HepG2 (cell line): ENCODE data around the gene PEPD. TPM values are rescaled to one million over a fixed set of nuclear protein-coding genes. Genes with fewer than 3 reads are reported as not detected.

Experiments used
- ATAC-seq: fragments of 200-7000 bp; cut with Tn5 transposase; 3 replicates; pipeline ENCODE4 v1.9.1; 2020; ENCODE audit warnings: mild to moderate bottlenecking, moderate library complexity
- BruUV-seq: library from RNA; stranded (reverse); fragments of 400-500 nt; replicated peaks from 2 replicates; lab custom pipeline; 2021; lab: Mats Ljungman, UMichigan
- CTCF ChIA-PET: fragments of 300-600 bp; formaldehyde crosslinking; extraction: SDS; loops from one replicate; lab custom pipeline; 2021; ENCODE audit warnings: low total read pairs, inconsistent platforms, low intra/inter-chr PET ratio; lab: Yijun Ruan, JAX
- POLR2A ChIA-PET: fragments of 350-600 bp; sonication (Branson Sonifier 250); formaldehyde crosslinking; loops from one replicate; lab custom pipeline; 2020; ENCODE audit warnings: antibody characterized with exemption, inconsistent platforms; lab: Yijun Ruan, JAX
- DNase-seq: peaks from one replicate; pipeline ENCODE4 v3.0.0-alpha.2; 2015; ENCODE audit warnings: low spot score
- FAIRE-seq: peaks from 3 replicates; lab custom pipeline; 2011; peaks lifted over from hg19 to GRCh38; lab: Jason Lieb, UNC
- H2AFZ ChIP-seq: one replicate; pipeline ENCODE4 v1.6.1; 2011; ENCODE audit warnings: low read length, inconsistent platforms
- H3K27ac ChIP-seq: fragments of 300-600 bp; 3 replicates; pipeline ENCODE4 v1.8.0; 2011; ENCODE audit warnings: mixed run types, mild to moderate bottlenecking, mixed read lengths, low read length, inconsistent platforms; ENCODE audit not compliant: insufficient read depth; ENCODE audit errors: extremely low read length
- H3K27me3 ChIP-seq, 2 experiments: fragments of 200-600 bp in 1 of 2; 2 replicates in 1 of 2; 3 replicates in 1 of 2; pipeline versions ENCODE4 v1.6.0 to v1.8.0; 2011; ENCODE audit warnings: low read length in 2 of 2, mild to moderate bottlenecking in 2 of 2, moderate library complexity in 2 of 2, inconsistent platforms in 1 of 2; ENCODE audit not compliant: insufficient read depth in 2 of 2, control insufficient read depth in 1 of 2
- H3K36me3 ChIP-seq, 2 experiments: fragments of 200-600 bp in 1 of 2; replicated peaks in 1 of 2; 2 replicates in 1 of 2; 3 replicates in 1 of 2; pipeline versions ENCODE4 v1.5.1 to v1.8.0; 2011; ENCODE audit warnings: low read length in 2 of 2, inconsistent platforms in 1 of 2; ENCODE audit not compliant: insufficient read depth in 2 of 2, control insufficient read depth in 1 of 2
- H3K4me1 ChIP-seq: 2 replicates; pipeline ENCODE4 v1.5.1; 2012; ENCODE audit warnings: low read length, inconsistent platforms; ENCODE audit not compliant: insufficient read depth
- H3K4me2 ChIP-seq: 2 replicates; pipeline ENCODE4 v1.6.0; 2011; ENCODE audit warnings: low read depth, low read length, inconsistent platforms
- H3K4me3 ChIP-seq, 3 experiments: fragments of 200-600 bp in 1 of 3; sonication (generic), shearing (Covaris generic) in 1 of 3; replicated peaks in 1 of 3; 2 replicates each; pipeline ENCODE4 v1.5.1; 2011 to 2016; ENCODE audit warnings: low read length in 3 of 3, inconsistent platforms in 2 of 3, low read depth in 2 of 3, mild to moderate bottlenecking in 2 of 3, control low read depth in 1 of 3, mixed read lengths in 1 of 3; ENCODE audit not compliant: insufficient read depth in 1 of 3
- H3K79me2 ChIP-seq: one replicate; pipeline ENCODE4 v1.6.1; 2011; ENCODE audit warnings: low read length, inconsistent platforms; ENCODE audit not compliant: insufficient read depth
- H3K9ac ChIP-seq: 2 replicates; pipeline ENCODE4 v1.6.0; 2011; ENCODE audit warnings: mild to moderate bottlenecking, low read depth, low read length, inconsistent platforms; ENCODE audit not compliant: insufficient read depth
- H3K9me3 ChIP-seq: 2 replicates; pipeline ENCODE4 v1.5.1; 2012; ENCODE audit warnings: mild to moderate bottlenecking, low read length
- H4K20me1 ChIP-seq: 2 replicates; pipeline ENCODE4 v1.6.0; 2011; ENCODE audit warnings: inconsistent platforms, mild to moderate bottlenecking, low read length, moderate library complexity; ENCODE audit not compliant: insufficient read depth
- IRF1 ChIP-seq: sonication (generic); formaldehyde crosslinking; IDR thresholded peaks from 2 replicates; pipeline ENCODE4 v1.4.0; 2020; ENCODE audit warnings: low read depth, mild to moderate bottlenecking, missing genetic modification reagents
- NAIF1 ChIP-seq: sonication (generic); formaldehyde crosslinking; IDR thresholded peaks from 2 replicates; pipeline ENCODE4 v1.5.0; 2020; ENCODE audit warnings: mild to moderate bottlenecking, missing genetic modification reagents, borderline replicate concordance
- RAD21 ChIP-seq: fragments of 450-650 bp; formaldehyde crosslinking; IDR thresholded peaks from 2 replicates; pipeline ENCODE4 v1.5.0; 2020; ENCODE audit warnings: mild to moderate bottlenecking
- SCMH1 ChIP-seq: sonication (generic); formaldehyde crosslinking; IDR thresholded peaks from 2 replicates; pipeline ENCODE4 v1.9.0; 2021; ENCODE audit warnings: missing genetic modification reagents, mild to moderate bottlenecking, borderline replicate concordance
- SKIL ChIP-seq: sonication (generic); formaldehyde crosslinking; IDR thresholded peaks from 2 replicates; pipeline ENCODE4 v1.8.0; 2022; ENCODE audit warnings: missing genetic modification reagents, mild to moderate bottlenecking, moderate library complexity, borderline replicate concordance
- SOX13 ChIP-seq, 3 experiments: fragments of 450-650 bp in 1 of 3; sonication (generic) in 1 of 3; formaldehyde crosslinking in 1 of 3; IDR thresholded peaks in 2 of 3; conservative IDR thresholded peaks in 1 of 3; 2 replicates each; pipeline versions ENCODE4 v1.5.0 to v1.6.1; 2016 to 2020; ENCODE audit warnings: antibody characterized with exemption in 1 of 3, mild to moderate bottlenecking in 1 of 3, missing compliant biosample characterization in 1 of 3, missing genetic modification reagents in 1 of 3, moderate library complexity in 1 of 3
- THAP8 ChIP-seq: sonication (generic); formaldehyde crosslinking; IDR thresholded peaks from 2 replicates; pipeline ENCODE4 v1.5.1; 2020; ENCODE audit warnings: missing genetic modification reagents, mild to moderate bottlenecking, borderline replicate concordance
- ZFX ChIP-seq: sonication (generic); formaldehyde crosslinking; IDR thresholded peaks from 2 replicates; pipeline ENCODE4 v1.4.0; 2020; ENCODE audit warnings: mild to moderate bottlenecking, low read depth, missing genetic modification reagents, moderate library complexity
- ZKSCAN8 ChIP-seq: IDR thresholded peaks from 2 replicates; pipeline ENCODE4 v1.6.1; 2016; ENCODE audit warnings: borderline replicate concordance, missing genetic modification reagents, missing compliant biosample characterization
- ZNF354B ChIP-seq: sonication (generic); formaldehyde crosslinking; IDR thresholded peaks from 2 replicates; pipeline ENCODE4 v1.8.0; 2022; ENCODE audit warnings: mild to moderate bottlenecking, missing genetic modification reagents
- ZNF563 ChIP-seq: sonication (generic); formaldehyde crosslinking; IDR thresholded peaks from 2 replicates; pipeline ENCODE4 v1.8.0; 2022; ENCODE audit warnings: mild to moderate bottlenecking, moderate library complexity, missing genetic modification reagents
- ZNF770 ChIP-seq: sonication (generic); formaldehyde crosslinking; IDR thresholded peaks from 2 replicates; pipeline ENCODE4 v1.5.0; 2020; ENCODE audit warnings: mild to moderate bottlenecking, missing genetic modification reagents
- ZNF775 ChIP-seq: sonication (generic); formaldehyde crosslinking; IDR thresholded peaks from 2 replicates; pipeline ENCODE4 v1.4.0; 2020; ENCODE audit warnings: missing genetic modification reagents, mild to moderate bottlenecking, moderate library complexity, borderline replicate concordance
- ZNF788 ChIP-seq: sonication (generic); formaldehyde crosslinking; IDR thresholded peaks from 2 replicates; pipeline ENCODE4 v1.5.0; 2020; ENCODE audit warnings: mild to moderate bottlenecking, missing genetic modification reagents, borderline replicate concordance
- WGBS: methylation state at CpG from one replicate; pipeline ENCODE4 v1.1.6; 2017; ENCODE audit warnings: low lambda C conversion rate; 5-methylcytosine and 5-hydroxymethylcytosine counted together
- in situ Hi-C: cut with HindIII; loops from 2 replicates; pipeline ENCODE4 v1.10.0; 2017; ENCODE audit warnings: low pct_unique_long_range_greater_than_20kb; ENCODE audit not compliant: extremely low pct_ligation_motif_present
- intact Hi-C: fragments of 100-400 bp; cut with micrococcal nuclease; formaldehyde crosslinking; loops from one replicate; pipeline ENCODE4 v1.10.0; 2022; ENCODE audit not compliant: unreplicated experiment
- polyA plus RNA-seq, 8 experiments: library from polyadenylated mRNA; depleted of rRNA in 3 of 8; stranded (reverse) in 7 of 8; unstranded in 1 of 8; fragments of >200 nt; fragmentation: Illumina TruSeq in 4 of 8; extraction: Trizol in 4 of 8; gene quantifications; 2 replicates each; pipeline versions ENCODE4 v1.2.1 to v1.2.3, GENCODE V29; 2011 to 2016; ENCODE audit warnings: low read depth in 4 of 8, missing spikeins in 1 of 8, mixed read lengths in 1 of 8; ENCODE audit not compliant: insufficient read depth in 1 of 8
- total RNA-seq, 5 experiments: library from RNA; depleted of rRNA; stranded (reverse); fragments of >200 nt; fragmentation: Illumina TruSeq; extraction: Trizol; gene quantifications; 2 replicates each; pipeline ENCODE4 v1.2.3, GENCODE V29; 2016; ENCODE audit warnings: low read depth in 1 of 5

Gene PEPD
- total and polyA plus RNA-seq, 2 of the 13 experiments (the other 11 are each of a cell fraction or from before 2014, with no cell fraction given): 60.7 to 75.1 TPM

- TF ChIP-seq ZNF563 (CRISPR knock-in tag): no peak
- no peak for TF ChIP-seq ZNF775
- no peak for TF ChIP-seq SOX13 (IDR thresholded peaks at IDR 0.05)
- no peak for TF ChIP-seq SOX13 (CRISPR knock-in tag; conservative IDR thresholded peaks at IDR 0.05 in 1 of 2, IDR thresholded peaks at IDR 0.05 in 1 of 2)
- no peak for TF ChIP-seq ZKSCAN8
- TF ChIP-seq NAIF1: no peak
- no peak for TF ChIP-seq ZNF788 (CRISPR knock-in tag)
- TF ChIP-seq, all 625 proteins: peak for 0
Measured at GRCh38 chr19:33414667-33415605, 106.7 kb downstream of the PEPD start (continued).

GRCh38 chr19:33413868-33414666, 107.5 kb downstream of the PEPD start:
- FAIRE-seq (no peak), ATAC-seq (no peak), DNase-seq (no peak)
- intact Hi-C loops (no loop called here), in situ Hi-C loops (no loop called here)
- Histone ChIP-seq H3K4me3 (no peak overlapping the region), H3K27ac (no peak overlapping the region), H4K20me1 (no peaks in the 10 kb centered on the region), H3K79me2 (no peaks in the 10 kb centered on the region), H3K4me1 (no peaks in the 10 kb centered on the region), H3K36me3 (peaks cover 0 to 11% of the 10 kb centered on the region in 2 experiments; a peak in 1 of 5 replicates), H2AFZ (no peak overlapping the region), H3K4me2 (no peak overlapping the region), H3K27me3 (no peaks in the 10 kb centered on the region), H3K9me3 (no peaks in the 10 kb centered on the region), H3K9ac (no peak overlapping the region)
- BruUV-seq: no TSS peak
- CTCF ChIA-PET: no interaction called here
- 93% methylated on average over 3 of the region's 25 CpGs for WGBS
- POLR2A ChIA-PET: no interaction called here
- TF ChIP-seq ZNF770 (CRISPR knock-in tag): no peak
- TF ChIP-seq THAP8 (CRISPR knock-in tag): no peak
- no peak for TF ChIP-seq ZFX (CRISPR knock-in tag)
- no peak for TF ChIP-seq SCMH1 (CRISPR knock-in tag)
- TF ChIP-seq RAD21 (CRISPR knock-in tag): no peak
- no peak for TF ChIP-seq ZNF354B (CRISPR knock-in tag)
- no peak for TF ChIP-seq IRF1 (CRISPR knock-in tag)
- no peak for TF ChIP-seq SKIL (CRISPR knock-in tag)
